GM18907 (cell line): ENCODE measurements around the gene TLE4.
A peak's percentile ranks its signal among the peaks of the same experiment; 100 is the strongest.
"Not testable (repeated sequence)": the region's sequence is repeated elsewhere in the genome, so short reads cannot be mapped to it uniquely, and the experiment has no call there.

Source experiments
- ATAC-seq: cut with Tn5 transposase; IDR thresholded peaks from one replicate; pipeline ENCODE4 v1.9.1; 2021; ENCODE audit warnings: mild to moderate bottlenecking, moderate library complexity; ENCODE audit not compliant: unreplicated experiment

Gene TLE4

GRCh38 chr9:79709743-79710674 is 138.2 kb downstream of the TLE4 start:
- ATAC-seq = no peak

DNA sequence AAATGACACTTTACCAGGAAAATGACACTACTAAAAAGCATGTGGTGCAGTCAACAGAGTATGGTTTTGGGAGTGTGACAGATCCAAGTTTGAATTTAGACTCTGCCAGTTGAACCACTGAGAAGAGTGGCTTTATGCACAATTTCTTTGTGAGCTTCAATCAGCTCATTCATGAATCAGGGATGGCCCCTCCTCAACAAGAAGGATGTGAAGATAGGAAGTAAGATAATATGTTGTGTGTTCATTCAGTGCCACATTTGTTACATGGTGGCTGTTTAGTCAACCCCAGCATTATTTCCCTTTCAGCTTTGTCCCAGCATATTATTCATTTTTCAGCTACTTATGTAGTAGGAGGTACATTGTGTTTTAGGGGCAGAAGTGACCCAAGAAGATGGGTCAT is 140.1 kb downstream of the TLE4 start:
- no peak for ATAC-seq

DNA sequence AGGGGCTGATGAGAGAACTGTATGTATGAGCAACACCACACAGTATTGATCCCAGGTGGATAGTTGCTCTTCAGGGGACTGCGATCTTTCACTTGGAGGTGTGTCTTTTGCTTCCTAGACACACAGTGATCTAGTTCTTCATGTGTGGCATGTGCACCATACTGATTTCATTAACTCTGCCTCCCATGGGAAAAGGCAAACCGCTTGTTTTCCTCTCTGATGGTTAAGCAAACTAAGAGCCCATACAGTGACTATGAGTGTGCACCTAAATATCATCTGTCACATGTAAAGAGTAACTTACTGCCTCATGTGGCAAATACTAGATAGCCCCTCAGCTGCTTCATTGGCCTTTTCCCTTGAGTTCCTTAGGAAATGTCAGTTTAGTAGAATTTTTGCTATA is 147.3 kb downstream of the TLE4 start:
- ATAC-seq = no peak

DNA sequence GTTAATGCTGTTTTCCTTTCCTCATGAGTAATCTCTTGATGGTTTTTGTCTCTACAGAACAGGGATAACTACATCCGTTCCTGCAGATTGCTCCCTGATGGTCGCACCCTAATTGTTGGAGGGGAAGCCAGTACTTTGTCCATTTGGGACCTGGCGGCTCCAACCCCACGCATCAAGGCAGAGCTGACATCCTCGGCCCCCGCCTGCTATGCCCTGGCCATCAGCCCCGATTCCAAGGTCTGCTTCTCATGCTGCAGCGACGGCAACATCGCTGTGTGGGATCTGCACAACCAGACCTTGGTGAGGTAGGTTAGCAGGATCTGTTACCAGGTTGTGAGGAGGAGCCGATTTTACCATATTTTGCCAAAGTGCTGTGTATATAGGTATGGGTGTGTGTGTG is 148.2 kb downstream of the TLE4 start:
- no peak for ATAC-seq

GRCh38 chr9:79731171-79731890 is 159.6 kb downstream of the TLE4 start:
- ATAC-seq = peak; percentile 86

GRCh38 chr9:79735023-79735779 is 163.4 kb downstream of the TLE4 start:
- no peak for ATAC-seq

GRCh38 chr9:79736051-79736450 is 164.3 kb downstream of the TLE4 start:
- no peak for ATAC-seq

DNA sequence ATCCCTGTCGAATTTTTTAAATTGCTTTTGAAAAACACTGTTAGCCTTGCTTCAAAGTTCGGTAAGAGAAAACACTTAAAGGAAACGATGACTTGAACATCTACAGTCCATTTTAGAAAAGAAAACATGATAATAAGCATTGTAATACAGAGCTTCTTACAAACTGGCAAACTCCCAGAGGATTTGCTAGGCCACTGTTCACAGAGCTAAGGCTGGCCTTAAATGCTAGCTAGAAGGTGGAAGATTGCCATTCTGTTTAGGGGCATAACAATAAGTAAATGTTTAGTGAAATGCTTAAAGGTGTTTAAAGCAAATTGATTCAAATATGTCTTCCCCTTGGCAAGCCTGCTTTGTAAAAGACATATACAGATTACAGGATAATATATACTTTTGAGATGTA is 169.6 kb downstream of the TLE4 start:
- ATAC-seq = no peak

GRCh38 chr9:79742110-79742721 is 170.5 kb downstream of the TLE4 start:
- no peak for ATAC-seq

- no peak for ATAC-seq
Measured at GRCh38 chr9:79744521-79744920, 172.8 kb downstream of the TLE4 start.

GRCh38 chr9:79745752-79746336 is 174.1 kb downstream of the TLE4 start:
- ATAC-seq = no peak

- not testable (repeated sequence) for ATAC-seq
Measured at GRCh38 chr9:79751895-79752466, 180.2 kb downstream of the TLE4 start.

DNA sequence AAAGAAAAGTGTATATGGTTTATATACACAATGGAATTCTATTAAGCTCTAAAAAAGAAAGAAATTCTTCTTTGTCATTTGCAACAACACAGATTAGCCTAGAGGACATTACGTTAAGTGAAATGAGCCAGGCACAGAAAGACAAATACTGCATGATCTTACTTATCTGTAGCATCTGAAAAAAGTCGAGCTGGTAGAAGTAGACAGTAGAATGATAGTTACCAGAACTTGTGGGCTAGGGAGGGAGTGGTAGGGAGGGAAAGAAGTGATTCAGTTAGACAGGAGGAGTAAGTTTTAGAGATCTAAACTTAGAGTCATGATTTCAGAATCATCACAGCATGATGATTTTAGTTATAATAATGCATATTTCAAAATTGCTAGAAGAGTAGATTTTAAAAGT is 184.6 kb downstream of the TLE4 start:
- ATAC-seq = no peak

DNA sequence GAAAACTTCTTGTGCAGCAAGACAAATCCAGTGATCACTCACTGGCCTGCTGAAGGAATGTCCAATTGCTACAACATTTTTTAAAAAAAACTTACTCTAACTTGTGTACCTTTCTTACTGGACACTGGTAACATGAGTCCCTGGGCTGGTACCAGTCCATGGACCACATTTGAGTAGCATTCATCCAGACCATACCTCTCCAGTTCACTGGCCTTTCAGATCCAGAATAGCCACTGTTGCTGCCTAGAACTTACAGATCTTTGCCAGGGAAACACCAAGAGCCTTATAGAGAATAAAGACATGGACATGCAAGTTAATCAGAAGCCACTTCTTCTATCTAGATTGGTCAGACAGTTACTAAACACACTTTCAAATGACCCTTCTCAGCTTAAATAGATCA is 185.3 kb downstream of the TLE4 start:
- no peak for ATAC-seq

DNA sequence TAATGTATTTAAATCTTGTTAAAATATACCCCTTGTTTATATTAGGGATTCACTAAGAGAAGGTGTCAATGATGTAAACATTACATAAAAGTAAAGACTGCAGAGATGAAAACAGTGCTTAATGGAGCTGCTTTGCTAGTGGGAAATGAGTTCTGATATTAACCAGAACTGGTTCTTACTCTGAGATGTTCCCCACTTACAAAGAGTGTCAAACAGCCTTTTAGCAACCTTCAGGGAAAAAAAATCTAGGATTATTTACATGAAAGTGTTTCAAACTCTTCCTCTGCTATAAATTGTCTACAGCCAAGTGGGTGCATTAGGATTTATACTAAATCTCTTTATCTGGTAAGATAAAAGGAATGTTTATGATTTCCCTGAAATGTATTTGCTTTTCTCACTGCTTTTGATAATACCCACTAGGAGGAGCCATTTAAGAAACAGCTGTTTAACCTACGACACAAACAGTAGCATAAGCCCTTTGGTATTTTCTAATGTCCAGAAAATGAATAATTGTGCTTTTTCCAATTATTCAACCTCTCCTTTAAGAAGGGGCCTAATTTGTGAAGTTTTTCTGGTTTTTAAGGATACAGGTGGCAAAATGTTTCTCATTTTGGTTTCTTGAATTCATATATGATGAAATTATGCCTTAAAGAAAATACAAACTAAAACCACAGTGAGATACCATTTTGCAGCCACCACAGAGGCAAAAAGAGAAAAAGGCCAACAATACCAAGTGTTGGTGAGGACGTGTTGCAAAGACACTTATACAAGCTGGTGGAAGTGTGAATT is 186.3 kb downstream of the TLE4 start:
- no peak for ATAC-seq

DNA sequence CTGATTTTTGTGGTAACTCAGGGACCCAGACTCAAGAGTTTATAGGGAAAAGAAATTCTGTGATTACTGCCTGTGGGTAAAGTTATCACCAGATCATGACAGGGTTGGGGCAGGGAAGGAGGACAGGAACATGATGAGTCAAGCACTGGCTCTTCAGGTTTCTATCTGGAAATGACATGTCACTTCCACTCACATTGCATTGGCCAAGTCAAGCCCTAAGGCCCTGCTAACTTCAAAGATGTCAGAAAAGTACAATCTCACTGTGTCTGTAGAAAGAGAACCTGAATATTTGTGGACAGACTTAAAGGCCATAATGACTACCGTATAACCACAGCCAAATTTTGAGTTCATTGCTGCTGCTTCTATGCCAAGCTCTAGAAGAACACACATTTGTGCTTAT is 187.7 kb downstream of the TLE4 start:
- ATAC-seq = no peak

- ATAC-seq = no peak
Measured at GRCh38 chr9:79762070-79762469, 190.3 kb downstream of the TLE4 start.

DNA sequence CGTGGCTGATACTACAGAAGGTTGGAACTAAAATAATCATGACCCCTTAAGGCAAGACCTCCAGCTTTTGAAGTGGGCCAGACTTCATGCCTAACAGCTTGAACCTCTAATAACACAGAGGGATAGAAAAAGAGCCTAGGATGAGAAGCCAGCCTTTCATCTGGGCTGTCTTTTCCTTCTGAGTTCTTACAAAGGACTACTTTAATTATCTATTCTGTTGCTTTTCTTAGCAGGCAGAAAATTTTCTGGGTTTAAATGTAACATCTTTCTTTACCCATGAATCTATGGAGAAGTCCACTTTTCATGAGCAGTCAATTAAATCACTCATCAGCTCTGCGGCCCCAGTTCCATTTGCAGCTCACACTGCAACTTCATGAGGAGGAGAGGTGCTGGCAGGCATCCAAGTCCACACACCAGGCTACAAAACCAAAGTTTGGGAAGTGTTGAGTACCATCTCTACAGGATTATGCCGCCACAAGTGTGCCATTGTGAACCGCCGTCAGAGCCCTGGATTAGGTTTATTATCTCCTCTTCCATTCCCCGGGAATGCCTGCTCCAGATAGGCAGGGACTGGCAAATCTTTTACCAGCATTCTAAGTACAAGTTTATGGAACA is 192.0 kb downstream of the TLE4 start:
- no peak for ATAC-seq

DNA sequence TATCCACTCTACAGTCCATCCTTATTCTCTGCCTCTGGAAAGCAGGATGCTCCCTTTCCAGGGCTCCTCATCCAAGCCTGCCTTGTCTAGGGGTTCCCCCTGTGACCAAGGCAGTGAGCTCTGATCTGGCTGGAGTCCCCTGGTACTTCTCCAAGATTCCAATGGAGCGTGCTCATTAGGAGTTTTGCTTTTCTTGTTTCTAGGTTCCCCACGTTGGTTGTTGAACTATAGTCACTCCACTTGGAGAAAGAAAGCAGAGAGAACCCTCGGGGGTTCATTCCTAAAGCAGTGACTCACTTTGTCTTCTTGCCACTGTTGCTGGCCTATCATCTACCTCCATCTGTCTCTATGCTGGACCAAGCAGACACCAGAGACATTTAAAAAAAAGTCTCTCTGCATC is 192.6 kb downstream of the TLE4 start:
- no peak for ATAC-seq
